HG03439 (cell line): Measurements from ENCODE around the gene PNRC1.
"Not testable (repeated sequence)": the region's sequence is repeated elsewhere in the genome, so short reads cannot be mapped to it uniquely, and the experiment has no call there.

Experiments
- ATAC-seq: cut with Tn5 transposase; IDR thresholded peaks from one replicate; pipeline ENCODE4 v1.9.1; 2021; ENCODE audit warnings: mild to moderate bottlenecking, moderate library complexity; ENCODE audit not compliant: unreplicated experiment

PNRC1 gene

DNA sequence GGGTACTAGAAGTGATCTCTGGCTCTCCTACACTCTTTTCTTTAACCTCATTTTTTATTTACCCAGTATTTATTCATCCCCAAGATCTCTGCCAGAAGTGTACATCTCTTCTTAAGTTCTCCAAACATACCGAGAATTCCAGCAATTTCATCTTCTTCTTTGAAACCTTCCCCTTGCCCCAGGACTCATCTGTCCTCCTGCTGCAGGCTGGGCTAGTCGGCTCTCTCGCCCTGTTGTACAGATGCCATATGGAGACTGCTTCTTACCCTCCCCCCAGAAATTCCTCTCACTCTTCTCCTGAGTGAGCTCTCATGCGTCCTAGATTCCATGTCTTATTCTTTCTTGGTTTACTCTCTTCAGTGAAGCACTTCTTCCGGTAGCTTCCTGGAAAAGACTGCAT is 21.9 kb upstream of the PNRC1 start:
- ATAC-seq, result no peak

DNA sequence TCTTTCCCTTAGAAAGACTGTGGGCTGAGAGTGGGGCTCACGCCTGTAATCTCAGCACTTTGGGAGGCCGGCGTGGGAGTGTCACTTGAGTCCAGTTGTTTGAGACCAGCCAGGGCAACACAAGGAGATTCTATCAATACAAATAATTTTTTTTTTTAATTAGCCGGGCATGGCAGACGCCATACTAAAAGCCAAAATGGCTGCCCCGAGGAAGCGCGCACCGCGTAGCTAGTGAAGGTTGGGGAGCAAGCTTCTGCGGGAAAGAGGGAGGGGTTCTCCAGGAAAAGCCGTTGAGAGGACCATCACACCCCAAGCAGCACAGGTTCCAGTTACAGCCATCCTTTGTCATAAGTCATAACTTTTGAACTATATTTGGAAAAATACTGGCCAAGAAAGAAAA is 21.3 kb upstream of the PNRC1 start:
- no peak for ATAC-seq

DNA sequence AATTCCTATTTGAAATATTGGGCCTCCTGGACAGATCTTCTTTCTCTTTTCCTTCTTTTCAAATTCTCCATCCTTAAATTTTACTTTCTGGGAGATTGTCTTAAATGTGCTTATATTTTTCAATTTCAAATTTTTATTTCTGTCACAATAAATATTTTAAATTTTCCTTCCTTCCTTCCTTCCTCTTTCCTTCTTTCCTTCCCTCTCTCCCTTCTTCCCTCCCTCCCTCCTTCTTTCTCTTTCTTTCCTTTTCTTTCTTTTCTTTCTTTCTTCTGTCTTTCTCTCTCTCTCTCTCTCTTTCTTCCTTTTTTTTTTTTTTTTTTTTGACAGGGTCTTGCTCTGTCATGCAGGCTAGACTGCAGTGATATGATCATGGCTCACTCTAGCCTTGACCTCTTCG is 16.7 kb upstream of the PNRC1 start:
- no peak for ATAC-seq

GRCh38 chr6:89064931-89065330 is 15.6 kb upstream of the PNRC1 start:
- not testable (repeated sequence) for ATAC-seq

GRCh38 chr6:89066121-89066520 is 14.4 kb upstream of the PNRC1 start:
- not testable (repeated sequence) for ATAC-seq

DNA sequence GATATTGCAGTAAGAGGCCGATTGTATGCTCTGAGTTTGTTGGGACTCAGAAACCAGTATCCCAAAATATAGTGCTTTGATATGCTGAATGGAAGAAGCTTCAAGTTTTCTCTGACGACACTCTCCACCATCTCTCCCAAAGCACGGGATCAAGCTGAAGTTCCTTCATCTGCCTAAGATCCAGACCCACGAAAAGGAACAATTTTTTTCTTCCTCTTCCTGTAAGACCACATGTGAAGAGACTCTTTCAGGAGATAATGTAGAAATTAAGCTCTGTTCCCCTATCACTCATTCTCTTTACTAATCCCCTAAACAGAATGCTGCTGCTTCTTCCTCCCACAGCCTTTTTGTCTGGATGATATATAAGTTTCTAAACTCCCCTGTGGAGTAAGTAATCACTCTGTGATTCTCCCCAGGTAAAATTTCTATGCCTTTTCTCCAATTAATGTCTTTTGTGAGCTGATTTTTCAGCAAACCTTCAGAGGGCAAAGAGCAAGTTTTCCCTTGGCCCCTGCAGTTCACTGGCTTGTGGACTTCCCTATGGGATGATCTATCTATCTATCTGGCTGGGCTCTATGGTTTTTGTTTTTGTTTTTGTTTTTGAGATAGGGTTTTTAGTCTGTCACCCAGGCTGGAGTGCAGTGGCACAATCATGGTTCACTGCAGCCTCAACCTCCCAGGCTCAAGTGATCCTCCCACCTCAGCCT is 13.5 kb upstream of the PNRC1 start:
- ATAC-seq, result no peak

- ATAC-seq, result no peak
Measured at GRCh38 chr6:89067796-89068195, 12.8 kb upstream of the PNRC1 start.

DNA sequence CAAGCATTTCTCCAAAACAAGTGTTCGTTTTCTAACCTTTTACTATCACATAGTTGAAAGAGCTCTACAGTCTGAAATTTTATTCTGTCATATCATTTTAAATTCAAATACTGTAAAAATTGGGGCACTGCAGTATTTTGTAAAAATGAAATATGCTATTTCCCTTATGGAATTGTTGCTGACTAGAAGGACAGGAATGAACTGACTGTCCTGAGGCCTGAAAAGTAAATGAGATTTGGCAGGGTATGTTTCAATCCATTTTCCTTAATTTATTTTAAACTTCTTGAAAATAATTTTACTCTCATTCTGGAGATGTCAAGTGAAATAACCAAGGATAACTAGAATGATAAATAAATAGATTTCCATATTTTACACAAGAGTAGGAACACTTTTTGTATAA is 11.9 kb upstream of the PNRC1 start:
- ATAC-seq, result no peak

DNA sequence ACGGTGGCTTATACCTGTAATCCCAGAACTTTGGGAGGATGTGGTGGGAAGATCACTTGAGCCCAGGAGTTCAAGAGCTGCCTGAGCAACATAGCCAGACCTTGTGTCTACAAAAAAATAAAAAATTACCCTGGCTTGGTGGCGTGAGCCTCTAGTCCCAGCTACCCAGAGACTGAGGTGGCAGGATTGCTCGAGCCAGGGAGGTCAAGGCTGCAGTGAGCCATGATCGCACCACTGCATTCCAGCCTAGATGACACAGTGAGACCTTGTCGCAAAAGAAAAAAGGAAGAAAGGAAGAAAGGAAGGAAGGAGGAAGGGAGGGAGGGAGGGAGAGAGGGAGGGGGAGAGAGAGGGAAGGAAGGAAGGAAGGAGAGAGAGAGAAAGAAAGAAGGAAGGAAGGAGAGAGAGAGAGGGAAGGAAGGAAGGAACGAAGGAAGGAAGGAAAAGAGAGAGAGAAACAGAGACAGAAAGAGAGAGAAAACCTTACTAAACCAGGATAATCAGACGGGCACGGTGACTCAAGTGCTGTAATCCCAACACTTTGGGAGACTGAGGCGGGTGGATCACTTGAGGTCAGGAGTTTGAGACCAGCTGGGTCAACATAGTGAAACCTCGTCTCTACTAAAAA is 10.9 kb upstream of the PNRC1 start:
- ATAC-seq, result no peak

- no peak for ATAC-seq
Measured at GRCh38 chr6:89071036-89071435, 9.5 kb upstream of the PNRC1 start.

- no peak for ATAC-seq
Measured at GRCh38 chr6:89073014-89073620, 7.4 kb upstream of the PNRC1 start.

DNA sequence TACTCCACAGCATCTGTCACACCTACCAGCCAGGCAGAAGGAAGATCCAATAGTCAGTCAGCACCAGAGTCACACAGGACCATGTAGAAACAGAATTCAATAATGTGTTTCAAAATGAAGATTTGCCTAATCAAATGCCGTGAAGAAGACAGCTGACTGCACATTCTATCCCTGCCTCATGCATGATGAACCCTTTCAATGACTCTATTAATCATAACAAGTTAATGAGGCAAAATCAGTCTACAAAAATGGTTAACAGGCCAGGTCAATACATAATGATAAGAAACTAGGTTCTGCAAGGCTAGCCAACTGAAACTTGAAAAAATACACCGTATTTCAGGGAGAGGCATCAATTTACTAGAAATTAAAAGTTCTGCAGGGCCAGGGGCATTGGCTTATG is 6.7 kb upstream of the PNRC1 start:
- no peak for ATAC-seq

- ATAC-seq, result peak; percentile 21
Measured at GRCh38 chr6:89079511-89080234, 878 bp upstream of the PNRC1 start.

GRCh38 chr6:89081129-89081422 is 525 bp downstream of the PNRC1 start:
- peak; percentile 13 for ATAC-seq

DNA sequence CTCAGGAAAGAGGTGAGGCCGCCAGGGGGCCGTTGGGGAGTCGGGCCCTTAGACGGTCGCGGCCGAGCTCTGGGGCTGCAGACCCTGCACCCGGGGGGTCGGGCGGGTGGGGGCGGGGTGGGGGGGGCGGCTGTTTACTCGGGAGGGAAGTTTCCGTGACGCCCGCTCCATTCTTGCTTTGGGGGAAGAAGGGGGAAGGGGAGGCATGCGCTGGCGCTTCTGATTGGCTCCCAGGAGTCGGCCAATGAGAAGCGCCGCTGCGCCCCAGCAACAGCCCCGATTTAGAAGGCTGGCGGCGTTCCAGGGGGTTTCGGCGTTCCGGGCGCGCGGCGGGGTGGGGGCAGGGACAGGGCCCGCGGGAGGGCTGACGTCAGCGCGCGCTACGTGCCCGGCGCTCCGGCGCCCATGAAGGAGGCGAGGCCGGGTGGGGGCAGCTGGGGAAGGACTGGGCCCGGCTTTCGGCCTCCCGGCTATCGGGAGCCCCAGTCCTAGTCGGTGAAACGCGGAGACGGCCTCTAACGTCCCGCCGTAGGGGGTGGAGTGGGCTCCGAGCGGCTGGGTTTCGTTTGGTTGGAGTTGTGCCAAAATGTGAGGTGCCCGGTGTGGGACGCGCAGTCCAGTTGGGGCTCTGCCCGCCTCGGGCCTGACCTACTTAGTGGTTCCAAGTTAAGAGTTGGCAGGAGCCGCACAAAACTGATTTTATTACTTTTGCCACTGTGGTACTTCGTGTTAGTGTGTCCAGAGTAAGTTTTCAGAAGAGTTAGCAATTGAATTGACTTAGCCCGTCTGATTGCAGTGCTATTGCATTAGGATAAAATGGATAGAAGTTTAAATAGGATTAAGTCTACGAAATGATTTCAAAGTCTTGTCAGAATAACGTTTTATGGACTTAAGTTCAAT is 1.1 kb downstream of the PNRC1 start:
- peak; percentile 47 for ATAC-seq

DNA sequence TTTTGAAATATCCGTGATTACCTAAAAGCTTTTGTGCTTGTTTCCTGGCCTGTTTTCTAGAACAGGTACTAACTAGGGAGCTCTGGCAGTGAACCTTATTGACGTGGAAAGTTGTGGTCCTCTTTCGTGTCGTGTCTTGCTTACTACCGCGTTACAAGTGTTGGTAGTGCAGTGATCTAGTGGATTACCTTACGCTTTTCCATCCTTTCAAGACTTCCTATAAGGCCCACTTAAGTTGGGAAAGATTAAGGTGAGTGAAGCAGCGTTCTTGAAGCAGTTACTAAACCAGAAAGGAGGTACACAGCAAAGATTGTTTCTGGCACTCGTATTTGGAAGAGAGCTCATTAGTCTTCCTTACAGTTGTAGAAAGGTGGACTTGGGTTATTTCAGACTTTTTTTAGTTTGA is 1.9 kb downstream of the PNRC1 start:
- no peak for ATAC-seq

GRCh38 chr6:89084542-89084941 is 4.0 kb downstream of the PNRC1 start:
- no peak for ATAC-seq

DNA sequence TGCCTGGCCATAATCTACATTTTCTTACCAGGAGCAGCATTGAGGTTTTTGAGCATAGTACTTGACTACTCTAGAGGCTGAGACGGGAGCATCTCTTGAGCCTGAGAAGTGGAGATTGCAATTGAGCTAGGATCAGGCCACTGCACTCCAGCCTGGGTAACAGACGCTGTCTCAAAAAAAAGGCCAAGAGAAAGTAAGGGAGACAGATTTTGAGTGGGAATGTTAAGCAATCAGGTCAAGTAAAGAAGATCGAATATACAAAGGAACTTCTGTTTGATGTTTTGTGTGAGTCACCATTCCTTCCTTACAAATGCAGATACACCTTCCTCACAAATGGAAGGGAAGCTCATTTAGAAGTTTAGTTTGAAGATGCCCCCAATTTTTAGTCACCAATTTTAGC is 4.4 kb downstream of the PNRC1 start:
- no peak for ATAC-seq

- ATAC-seq, result no peak
Measured at GRCh38 chr6:89085409-89086205, 5.1 kb downstream of the PNRC1 start.

- no peak for ATAC-seq
Measured at GRCh38 chr6:89087881-89088280, 7.3 kb downstream of the PNRC1 start.
